K562 (cell line): ENCODE results near the gene BORCS8. TPM values are rescaled to one million over a fixed set of nuclear protein-coding genes. Genes with fewer than 3 reads are reported as not detected.
A peak's percentile ranks its signal among the peaks of the same experiment; 100 is the strongest.

Source experiments
- BCL6 ChIP-seq: fragments of 250-450 bp; sonication (Bioruptor Pico); IDR thresholded peaks from 2 replicates; pipeline ENCODE4 v1.4.0; 2020
- BCOR ChIP-seq: fragments of 450-650 bp; IDR thresholded peaks from 2 replicates; pipeline ENCODE4 v1.6.1; 2016
- ESRRA ChIP-seq: fragments of 450-650 bp; IDR thresholded peaks from 2 replicates; pipeline ENCODE4 v1.6.1; 2014; ENCODE audit warnings: low read depth, mild to moderate bottlenecking, moderate library complexity, borderline replicate concordance
- FOXK1 ChIP-seq: sonication (generic); formaldehyde crosslinking; IDR thresholded peaks from 2 replicates; pipeline ENCODE4 v1.8.0; 2022; ENCODE audit warnings: missing genetic modification reagents, mild to moderate bottlenecking, borderline replicate concordance
- GABPB2 ChIP-seq: fragments of 250-450 bp; sonication (Bioruptor Pico); conservative IDR thresholded peaks from 2 replicates; pipeline ENCODE4 v1.5.1; 2021; ENCODE audit warnings: mild to moderate bottlenecking
- HCFC1 ChIP-seq: IDR thresholded peaks from 2 replicates; pipeline ENCODE4 v1.6.1; 2012; ENCODE audit warnings: low read depth, low read length, improper control_type of control experiment
- ILK ChIP-seq: fragments of 450-650 bp; IDR thresholded peaks from 2 replicates; pipeline ENCODE4 v1.6.1; 2016; ENCODE audit warnings: missing genetic modification characterization, low read depth, mild to moderate bottlenecking, missing compliant biosample characterization, moderate library complexity, borderline replicate concordance
- KDM1A ChIP-seq, 2 experiments: fragments of 450-650 bp; IDR thresholded peaks; 2 replicates each; pipeline ENCODE4 v1.6.1; 2016; ENCODE audit warnings: mild to moderate bottlenecking in 2 of 2
- KDM2B ChIP-seq: fragments of 250-450 bp; sonication (Bioruptor Pico); IDR thresholded peaks from 2 replicates; pipeline ENCODE4 v1.8.0; 2021; ENCODE audit warnings: mild to moderate bottlenecking, moderate library complexity
- MCM5 ChIP-seq: fragments of 450-650 bp; IDR thresholded peaks from 2 replicates; pipeline ENCODE4 v1.6.1; 2016; ENCODE audit warnings: low read depth
- NCOA2 ChIP-seq, 2 experiments: fragments of 450-650 bp; IDR thresholded peaks; 2 replicates each; pipeline ENCODE4 v1.6.1; 2018; ENCODE audit warnings: mild to moderate bottlenecking in 2 of 2, moderate library complexity in 1 of 2; ENCODE audit not compliant: partially characterized antibody in 2 of 2
- NRF1 ChIP-seq, 2 experiments: fragments of 450-650 bp; IDR thresholded peaks in 1 of 2; conservative IDR thresholded peaks in 1 of 2; 2 replicates each; pipeline ENCODE4 v1.6.1; 2014; ENCODE audit warnings: mild to moderate bottlenecking in 2 of 2
- PCBP1 ChIP-seq: fragments of 200-400 bp; formaldehyde crosslinking; IDR thresholded peaks from 2 replicates; pipeline ENCODE4 v1.6.1; 2018; ENCODE audit warnings: mild to moderate bottlenecking, low read depth, low read length; ENCODE audit not compliant: poor library complexity, severe bottlenecking
- RBM25 ChIP-seq: fragments of 200-400 bp; formaldehyde crosslinking; IDR thresholded peaks from 2 replicates; pipeline ENCODE4 v1.6.1; 2018; ENCODE audit warnings: low read length, low read depth, moderate library complexity; ENCODE audit not compliant: severe bottlenecking
- RCOR1 ChIP-seq, 2 experiments: IDR thresholded peaks; 2 replicates each; pipeline ENCODE4 v1.6.1; 2012; ENCODE audit warnings: low read depth in 2 of 2, low read length in 2 of 2, borderline replicate concordance in 1 of 2, improper control_type of control experiment in 1 of 2
- ZBTB7A ChIP-seq: IDR thresholded peaks from 2 replicates; pipeline ENCODE4 v1.6.1; 2011; ENCODE audit warnings: low read depth, mild to moderate bottlenecking, low read length, moderate library complexity, borderline replicate concordance; ENCODE audit not compliant: control insufficient read depth
- ZNF609 ChIP-seq: sonication (generic); formaldehyde crosslinking; IDR thresholded peaks from 2 replicates; pipeline ENCODE4 v1.8.1; 2023; ENCODE audit warnings: missing genetic modification reagents, mild to moderate bottlenecking, borderline replicate concordance
- ZSCAN32 ChIP-seq: fragments of 450-650 bp; formaldehyde crosslinking; IDR thresholded peaks from 2 replicates; pipeline ENCODE4 v1.4.0; 2020; ENCODE audit warnings: mild to moderate bottlenecking, moderate library complexity
- polyA plus RNA-seq, 8 experiments: library from polyadenylated mRNA; depleted of rRNA in 4 of 8; stranded (reverse) in 5 of 8; unstranded in 3 of 8; fragments of >200 nt; fragmentation: Nextera tagmentation in 2 of 8; fragmentation: Illumina TruSeq in 1 of 8; extraction: Ambion mirVana in 2 of 8; extraction: Trizol in 1 of 8; gene quantifications; 2 replicates each; pipeline versions ENCODE4 v1.2.1 to v1.2.3, GENCODE V29; 2011 to 2014; ENCODE audit warnings: inconsistent platforms in 1 of 8, missing spikeins in 1 of 8
- total RNA-seq, 7 experiments: library from RNA; depleted of rRNA in 6 of 7; stranded (reverse); fragments of >200 nt in 6 of 7; fragmentation: Illumina TruSeq in 2 of 7; extraction: Trizol in 2 of 7; gene quantifications; 2 replicates each; pipeline versions ENCODE4 v1.2.1 to v1.2.3, GENCODE V29; 2011 to 2021; ENCODE audit warnings: low replicate concordance in 1 of 7

Gene BORCS8
- total and polyA plus RNA-seq, 9 of the 15 experiments (the other 6 are each of a cell fraction or from before 2014, with no cell fraction given), result 4.6 to 33.6 (median 16.3) TPM

- TF ChIP-seq BCL6 (CRISPR knock-in tag) (no peak), ZBTB7A (no peak), FOXK1 (CRISPR knock-in tag) (no peak), ZNF609 (CRISPR knock-in tag) (no peak), NCOA2 (IDR thresholded peaks at IDR 0.05; ENCODE audit: partially characterized antibody in 2 of 2) (no peak), PCBP1 (peak; percentile 51), RBM25 (peak; percentile 66), KDM1A (IDR thresholded peaks at IDR 0.05) (0 out of 4 replicates have a peak, but pooled peaks of 1 of the 2 experiments have one; percentile 19), NRF1 (conservative IDR thresholded peaks at IDR 0.05 in 1 of 2, IDR thresholded peaks at IDR 0.05 in 1 of 2) (peak; percentile 81 to 83), KDM2B (CRISPR knock-in tag) (no peak), ZSCAN32 (CRISPR knock-in tag) (no peak), ESRRA (peak; percentile 85), ILK (tag) (no peak), RCOR1 (IDR thresholded peaks at IDR 0.05; ENCODE audit: borderline replicate concordance in 1 of 2, low read depth in 2 of 2, low read length in 2 of 2) (no peak), GABPB2 (CRISPR knock-in tag) (no peak), BCOR (peak; percentile 74; the same call in 1 of the 2 replicates), MCM5 (no peak), HCFC1 (no peak)
Observed at GRCh38 chr19:19211499-19212420, 19.8 kb upstream of the BORCS8 start, which contains the start of gene NCAN (continued).
